Stimulated activated CD8-positive, alpha-beta memory T cell treated with anti-CD3 and anti-CD28 coated beads, Interleukin-15, amount 100 ng/mL, for 4 hours (primary cell): Measurements from ENCODE around the gene ARHGEF7.
"Not testable (repeated sequence)": the region's sequence is repeated elsewhere in the genome, so short reads cannot be mapped to it uniquely, and the experiment has no call there.

Experiments
- DNase-seq, 2 donors: peaks; one replicate each; pipeline ENCODE4 v3.0.0-alpha.2; 2020; ENCODE audit warnings: low read depth in 2 of 2

ARHGEF7 gene

DNA sequence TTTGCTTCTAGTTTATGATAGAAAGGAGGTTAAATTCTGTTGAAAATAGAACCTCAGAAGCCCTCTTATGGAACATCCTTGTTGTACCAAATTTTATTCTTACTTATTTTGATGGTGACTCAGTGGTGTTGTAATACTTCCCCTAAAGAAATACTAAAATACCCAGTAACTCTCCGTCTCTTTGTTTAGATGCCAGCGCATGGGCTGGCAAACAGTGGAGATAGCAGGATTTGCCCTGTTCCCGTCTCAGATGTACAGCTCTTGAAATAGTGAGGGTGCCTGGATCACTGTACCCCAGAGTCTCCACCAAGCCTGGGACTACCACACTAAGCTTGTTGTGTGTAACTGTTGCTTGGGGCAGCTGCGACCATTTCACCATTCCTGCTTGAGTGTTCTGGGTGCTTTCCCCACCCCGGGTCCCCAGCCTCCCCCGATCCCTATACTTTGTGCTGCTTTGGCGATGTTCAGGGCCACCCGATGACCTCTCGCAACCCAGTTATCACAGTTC, 138.3 kb downstream of the ARHGEF7 start:
- no peak for DNase-seq

DNA sequence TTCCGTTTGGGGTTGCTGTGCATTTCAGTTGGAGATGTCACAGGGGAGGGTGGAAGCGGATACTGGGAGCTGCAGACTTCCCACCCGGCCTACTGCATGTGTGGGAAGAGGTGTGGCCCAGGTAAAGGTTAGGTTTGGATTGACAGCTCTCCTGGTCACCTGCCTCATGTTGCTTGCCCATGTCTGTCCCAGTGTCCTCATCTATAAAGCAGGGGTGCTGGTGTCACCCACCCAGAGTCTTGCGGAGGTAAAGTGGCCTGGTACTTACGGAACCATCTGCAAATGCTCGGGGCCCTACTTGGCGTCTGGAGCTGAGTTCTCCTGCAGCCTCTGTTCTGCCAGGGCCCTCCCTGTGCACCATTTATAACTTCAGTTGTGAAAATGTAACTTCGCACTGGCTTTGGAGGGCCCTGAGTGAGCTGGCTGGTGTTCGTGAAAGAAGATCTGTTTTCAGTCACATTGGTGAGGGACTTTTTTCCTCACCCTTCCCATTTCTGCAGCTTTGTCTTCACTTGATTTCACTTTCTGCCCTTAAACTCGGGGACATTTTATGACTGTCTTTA, 140.2 kb downstream of the ARHGEF7 start:
- DNase-seq = no peak

DNA sequence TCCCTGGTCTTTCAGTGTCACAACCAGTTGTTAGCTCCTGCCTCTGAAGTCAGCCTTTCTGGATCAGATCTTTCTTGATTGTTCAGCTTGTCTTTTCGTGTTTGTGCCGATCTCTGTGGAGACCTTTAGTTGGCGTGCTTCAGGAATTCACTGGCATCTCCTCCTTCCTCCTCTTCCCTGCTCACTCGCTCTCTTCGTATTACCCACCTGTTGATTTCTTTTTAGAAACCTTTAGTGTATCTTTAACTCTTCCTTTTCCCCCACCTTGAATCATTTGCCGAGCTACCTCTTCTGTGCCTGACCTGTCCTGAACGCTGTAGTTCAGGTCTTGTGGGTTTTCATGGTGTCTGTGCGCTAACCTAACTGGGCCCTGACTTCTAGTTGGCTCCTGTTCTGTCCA, 141.3 kb downstream of the ARHGEF7 start:
- no peak for DNase-seq

DNA sequence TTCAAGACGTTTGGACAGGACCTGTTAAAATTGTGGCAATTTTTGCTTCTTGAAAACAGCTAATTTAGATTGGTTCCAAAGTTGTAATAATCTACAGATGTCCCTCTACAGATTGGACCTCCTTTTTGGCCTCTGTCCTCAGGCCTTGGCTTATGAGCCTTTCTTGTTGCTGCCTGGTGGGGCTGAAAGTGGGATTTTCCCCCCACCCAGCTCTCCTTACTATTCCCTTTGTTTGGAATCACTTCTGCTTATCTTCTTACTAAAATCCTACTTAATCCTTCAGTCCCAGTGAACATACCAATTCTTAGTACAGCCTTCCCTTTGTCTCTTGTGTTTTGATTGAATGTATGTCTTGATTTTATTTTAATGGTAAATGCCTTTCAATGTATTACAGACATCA, 141.8 kb downstream of the ARHGEF7 start:
- DNase-seq = no peak

DNA sequence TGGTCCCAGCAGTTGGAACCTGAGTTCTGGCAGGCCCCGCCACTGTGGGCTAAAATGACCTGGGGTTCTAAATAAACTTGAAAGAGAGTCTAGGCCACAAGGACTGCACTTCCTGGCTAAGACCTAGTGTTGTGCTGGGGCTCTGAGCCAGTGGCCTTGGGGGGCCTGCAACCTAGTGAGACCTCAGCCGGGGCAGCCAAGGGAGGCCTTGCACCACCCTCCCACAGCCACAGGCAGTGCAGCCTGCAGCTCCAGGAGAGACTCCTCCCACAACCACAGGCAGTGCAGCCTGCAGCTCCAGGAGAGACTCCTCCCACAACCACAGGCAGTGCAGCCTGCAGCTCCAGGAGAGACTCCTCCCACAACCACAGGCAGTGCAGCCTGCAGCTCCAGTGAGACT, 142.8 kb downstream of the ARHGEF7 start:
- not testable (repeated sequence) for DNase-seq

DNA sequence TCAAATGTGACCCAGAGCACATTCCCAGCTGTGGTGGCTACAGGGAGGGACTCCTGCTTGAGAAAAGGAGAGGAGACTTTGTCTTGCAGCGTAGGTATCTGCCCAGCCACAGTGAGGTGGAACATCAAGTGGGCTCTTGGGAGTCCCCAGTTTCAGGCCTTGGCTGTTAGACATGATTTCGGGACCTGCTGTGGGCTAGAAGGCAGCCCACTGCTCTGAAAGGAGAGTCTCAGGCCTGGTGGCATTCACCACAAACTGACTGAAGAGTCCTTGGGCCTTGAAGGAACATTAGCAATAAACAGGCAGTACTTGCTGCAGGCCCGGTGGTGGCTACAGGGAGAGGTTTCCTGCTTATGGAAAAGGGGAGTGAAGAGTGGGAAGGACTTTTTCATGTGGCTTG, 143.5 kb downstream of the ARHGEF7 start:
- DNase-seq = no peak

DNA sequence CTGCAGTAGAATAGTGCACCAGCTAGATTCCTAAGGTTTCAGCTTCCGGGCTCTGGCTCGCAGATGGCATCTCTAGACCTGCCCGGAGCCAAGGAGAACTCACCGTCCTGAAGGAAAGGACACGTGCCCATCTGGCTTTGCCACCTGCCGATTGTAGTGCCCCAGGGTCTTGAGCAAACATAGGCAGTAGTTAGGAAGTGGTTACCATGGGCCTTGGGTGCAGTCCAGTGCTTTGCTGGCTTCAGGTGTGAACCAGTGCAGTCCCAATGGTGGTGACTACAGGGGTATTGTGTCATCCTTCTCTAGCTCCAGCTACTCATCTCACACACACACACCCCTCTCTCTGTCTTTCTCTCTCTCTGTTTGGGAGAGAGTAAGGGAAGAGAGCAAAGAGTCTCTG, 143.9 kb downstream of the ARHGEF7 start:
- DNase-seq = no peak

DNA sequence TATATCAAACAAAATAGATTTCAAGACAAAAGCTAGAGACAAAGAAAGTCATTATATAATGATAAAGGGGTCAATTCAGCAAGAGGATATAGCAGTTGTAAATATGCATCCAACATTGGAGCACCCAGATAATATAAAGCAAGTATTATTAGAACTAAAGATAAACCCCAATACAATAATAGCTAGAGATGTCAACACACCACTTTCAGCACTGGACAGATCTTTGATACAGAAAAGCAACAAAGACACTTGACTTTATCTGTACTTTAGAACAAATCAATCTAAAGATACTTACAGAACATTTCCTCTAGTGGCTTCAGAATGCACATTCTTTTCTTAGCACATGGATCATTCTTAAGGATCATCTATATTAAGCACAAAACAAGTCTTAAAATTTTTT, 146.2 kb downstream of the ARHGEF7 start:
- no peak for DNase-seq

DNA sequence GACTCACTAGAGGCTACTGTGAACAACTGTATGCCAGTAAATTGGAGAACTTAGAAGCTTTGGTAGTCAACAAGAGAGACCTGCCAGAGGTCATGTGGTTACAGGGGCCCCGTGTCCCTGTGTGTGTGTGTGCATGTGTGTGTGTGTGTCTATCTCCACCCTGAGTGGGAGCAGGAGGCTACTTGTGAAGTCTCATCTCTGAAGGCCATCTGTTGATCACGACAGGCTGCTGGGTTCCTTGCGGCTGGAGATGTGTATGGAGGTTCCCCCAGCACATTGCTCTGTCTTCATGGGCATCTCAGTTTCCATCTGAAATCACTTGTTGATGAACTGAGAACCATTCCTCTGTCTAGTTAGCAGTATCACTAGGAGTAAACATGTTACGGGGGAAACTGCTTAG, 147.2 kb downstream of the ARHGEF7 start:
- DNase-seq = no peak

DNA sequence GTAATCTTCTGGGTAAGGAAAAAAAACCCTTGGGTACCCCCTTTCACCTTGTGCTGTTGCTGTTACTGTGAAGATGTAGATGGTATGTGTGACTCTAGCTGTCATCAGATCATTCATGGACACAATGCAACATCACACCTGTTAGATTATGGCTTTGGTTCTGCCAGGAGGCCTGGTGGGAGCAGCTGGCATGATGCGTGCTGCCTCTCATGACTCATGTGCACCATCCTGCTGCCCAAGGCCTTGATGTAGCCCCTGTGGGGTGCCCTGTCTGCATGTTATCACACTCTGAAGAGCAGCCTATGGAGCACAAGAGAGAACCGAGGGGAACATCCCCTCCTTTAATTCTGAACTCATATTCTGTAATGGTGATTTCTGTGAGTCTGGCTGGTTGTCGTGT, 147.6 kb downstream of the ARHGEF7 start:
- DNase-seq = no peak

DNA sequence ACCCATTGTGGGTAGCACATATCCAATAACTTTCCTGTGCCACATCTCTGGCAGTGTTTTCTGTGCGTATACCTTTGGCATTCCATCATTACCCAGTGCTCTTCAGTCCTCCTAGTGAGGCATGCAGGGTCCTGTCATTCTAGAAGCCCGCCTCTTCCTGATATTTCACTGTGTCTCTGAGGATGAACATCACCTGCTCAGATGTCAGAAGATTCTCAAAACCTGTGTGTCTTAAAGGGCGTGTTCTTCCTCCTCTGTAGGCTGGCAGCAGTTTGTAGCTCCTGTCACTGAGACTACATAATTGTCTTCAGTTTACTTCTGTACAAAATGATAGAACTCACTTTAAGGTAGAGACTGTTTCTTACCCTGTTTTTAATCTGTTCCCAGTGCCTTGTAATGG, 148.5 kb downstream of the ARHGEF7 start:
- no peak for DNase-seq

DNA sequence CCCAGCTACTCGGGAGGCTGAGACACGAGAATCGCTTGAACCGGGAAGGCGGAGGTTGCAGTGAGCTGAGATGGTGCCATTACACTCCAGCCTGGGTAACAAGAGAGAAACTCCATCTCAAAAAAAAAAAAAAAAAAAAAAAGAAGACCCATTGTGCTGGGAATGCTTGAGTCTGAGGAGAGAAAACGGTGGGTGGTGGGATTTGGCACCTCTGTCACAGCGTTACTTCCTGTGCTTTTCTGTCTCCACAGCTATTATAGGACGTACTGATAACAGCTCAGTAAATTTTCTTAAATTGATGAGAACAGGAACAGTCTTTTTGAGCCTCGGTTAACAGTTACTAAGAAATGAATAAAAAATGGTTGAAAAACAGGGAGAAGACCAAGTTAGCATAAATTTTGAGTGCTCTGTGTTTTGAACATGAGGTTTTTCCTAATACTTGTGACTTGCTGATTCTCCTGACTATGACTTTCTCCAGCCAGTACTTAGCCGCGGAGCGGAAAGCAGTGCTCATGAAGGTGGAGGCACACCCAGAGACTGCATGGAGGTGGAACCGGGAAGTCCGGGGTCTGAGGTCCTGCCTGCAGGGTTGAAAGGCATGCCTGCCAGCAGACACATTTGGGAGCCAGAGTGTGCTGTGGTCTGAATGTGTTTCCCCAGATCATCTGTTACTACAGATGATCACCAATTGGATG, 150.0 kb downstream of the ARHGEF7 start:
- no peak for DNase-seq

DNA sequence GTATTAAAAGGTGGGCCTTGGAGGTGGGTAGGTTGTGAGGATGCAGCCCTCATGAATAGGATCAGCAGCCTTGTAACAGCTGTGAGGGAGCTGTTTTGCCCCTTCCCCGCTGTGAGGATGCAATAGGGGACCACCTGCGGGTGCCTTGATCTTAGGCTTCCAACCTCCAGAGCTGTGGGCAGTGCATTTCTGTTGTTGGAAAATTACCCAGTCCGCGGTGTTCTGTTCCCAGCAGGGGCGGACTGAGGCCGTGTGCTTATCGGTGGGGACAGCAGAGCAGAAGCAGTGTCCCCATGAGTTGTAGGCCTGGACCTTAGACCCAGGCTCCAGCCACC, 150.6 kb downstream of the ARHGEF7 start:
- DNase-seq = no peak

DNA sequence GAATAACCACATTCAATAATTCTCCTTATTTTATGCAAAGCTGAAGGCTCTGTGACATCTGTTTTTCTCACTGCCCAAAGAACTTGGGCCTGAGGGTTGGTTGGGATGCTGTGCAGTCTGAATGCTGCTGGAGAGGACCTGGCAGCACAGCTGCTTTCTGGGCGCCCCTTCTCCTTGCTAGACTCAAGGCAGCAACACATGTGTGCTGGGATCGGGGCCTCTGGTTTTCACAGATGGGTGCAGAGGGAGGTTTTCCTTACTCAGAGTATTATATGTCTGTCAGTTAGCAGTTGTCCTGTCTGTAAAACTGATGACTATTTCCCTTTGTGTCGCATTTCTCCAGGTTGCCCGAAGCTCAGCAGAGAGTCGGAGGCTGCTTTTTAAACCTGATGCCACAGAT, 152.1 kb downstream of the ARHGEF7 start:
- no peak for DNase-seq

DNA sequence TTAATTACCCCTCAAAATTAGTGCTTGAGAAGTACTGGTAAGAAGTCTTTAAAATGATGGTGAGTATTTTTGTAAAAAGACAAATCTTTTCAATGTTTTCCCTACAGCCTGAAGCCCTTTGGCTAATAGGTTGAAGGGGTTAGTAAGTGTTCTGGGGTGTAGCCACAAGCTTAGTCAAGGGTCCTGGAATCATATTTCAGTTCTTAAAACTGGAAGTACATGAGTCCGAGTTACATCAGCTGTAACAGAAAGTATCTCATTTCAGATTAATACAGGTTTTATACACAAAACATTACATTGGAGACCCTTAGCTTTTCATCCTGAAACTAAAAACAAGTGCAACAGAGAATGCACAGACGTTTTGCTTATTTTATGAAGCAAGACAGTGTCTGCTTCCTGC, 152.7 kb downstream of the ARHGEF7 start:
- no peak for DNase-seq

DNA sequence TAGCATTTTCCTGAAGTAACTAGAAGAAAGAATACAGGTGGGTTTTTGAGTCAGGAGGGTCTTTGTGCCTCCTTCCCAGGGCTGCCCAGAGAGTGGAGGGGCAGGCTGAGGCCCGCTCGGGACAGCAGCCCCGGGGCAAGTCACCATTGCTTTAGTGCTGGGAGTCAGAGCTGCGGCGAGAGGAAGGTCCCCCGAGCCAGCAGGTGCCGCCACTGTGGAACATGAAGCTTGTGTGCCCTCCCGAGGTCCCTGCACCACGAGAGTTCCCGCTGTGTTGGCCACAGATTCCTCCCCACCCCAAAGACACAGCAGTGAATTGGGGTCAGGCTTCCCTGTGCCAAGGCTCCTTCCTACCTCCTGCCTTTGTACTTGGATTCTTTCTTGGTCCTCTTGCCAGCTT, 154.4 kb downstream of the ARHGEF7 start:
- DNase-seq = no peak

DNA sequence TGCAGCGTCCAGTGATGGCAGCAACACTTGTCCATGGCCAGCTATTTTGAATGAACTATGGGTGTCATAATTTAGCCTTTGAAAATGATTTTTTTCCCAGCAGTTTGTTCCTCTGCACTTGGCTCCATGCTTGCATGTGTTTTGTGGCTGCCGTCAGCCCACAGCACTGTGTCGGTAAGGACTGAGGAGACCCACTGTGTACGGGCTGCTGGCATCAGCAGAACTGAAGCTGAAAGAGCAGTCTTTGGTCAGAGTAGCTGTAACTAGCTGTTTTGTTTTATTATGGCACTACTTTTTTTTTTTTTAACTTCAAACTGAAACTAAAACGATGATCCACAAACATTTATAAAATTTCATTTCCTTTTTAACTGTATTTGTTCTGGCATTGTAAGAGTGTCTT, 155.0 kb downstream of the ARHGEF7 start:
- no peak for DNase-seq

DNA sequence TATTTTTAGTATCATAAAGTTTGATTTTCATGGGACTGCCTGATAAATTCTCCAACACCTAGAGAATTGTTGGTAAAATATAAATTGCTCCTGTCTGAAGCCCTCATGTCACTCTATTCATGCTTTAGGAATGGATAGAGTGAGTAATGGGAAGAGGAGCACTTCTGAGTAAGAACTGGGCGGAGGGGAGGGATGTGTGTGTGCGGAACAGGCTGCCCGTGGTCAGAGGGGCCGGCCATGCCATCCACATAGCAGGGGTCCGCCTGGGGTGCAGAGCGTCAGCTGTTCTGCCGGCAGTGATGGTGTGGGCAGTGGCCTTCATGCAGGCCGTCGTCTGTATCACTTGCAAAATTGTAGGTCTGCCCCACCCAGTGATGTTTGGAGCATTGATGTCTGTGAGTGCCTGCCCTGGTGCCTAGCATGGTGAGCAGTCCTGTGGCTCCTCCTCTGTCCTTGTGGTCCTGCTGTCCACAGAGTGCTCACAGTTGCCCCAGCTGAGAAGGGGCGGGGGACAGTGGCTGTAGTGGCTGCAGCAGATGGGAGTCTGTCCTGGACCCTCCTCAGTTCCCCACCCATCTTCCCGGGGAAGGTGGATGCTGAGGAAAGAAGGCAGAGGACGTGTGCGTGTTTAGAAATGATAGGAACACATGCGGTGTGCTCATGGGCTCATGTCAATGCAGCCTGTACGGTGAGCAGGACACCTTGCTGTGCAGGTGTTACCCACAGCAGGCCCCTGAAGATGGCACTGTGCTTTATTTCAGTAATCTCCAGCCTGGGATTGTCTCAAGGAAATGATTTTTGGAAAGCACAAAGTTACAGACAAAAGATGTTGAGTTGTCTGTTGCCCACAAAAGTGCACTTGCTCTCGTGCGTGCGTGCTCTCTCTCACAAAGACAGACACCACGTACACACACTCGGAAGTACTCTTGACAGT, 155.9 kb downstream of the ARHGEF7 start:
- no peak for DNase-seq

DNA sequence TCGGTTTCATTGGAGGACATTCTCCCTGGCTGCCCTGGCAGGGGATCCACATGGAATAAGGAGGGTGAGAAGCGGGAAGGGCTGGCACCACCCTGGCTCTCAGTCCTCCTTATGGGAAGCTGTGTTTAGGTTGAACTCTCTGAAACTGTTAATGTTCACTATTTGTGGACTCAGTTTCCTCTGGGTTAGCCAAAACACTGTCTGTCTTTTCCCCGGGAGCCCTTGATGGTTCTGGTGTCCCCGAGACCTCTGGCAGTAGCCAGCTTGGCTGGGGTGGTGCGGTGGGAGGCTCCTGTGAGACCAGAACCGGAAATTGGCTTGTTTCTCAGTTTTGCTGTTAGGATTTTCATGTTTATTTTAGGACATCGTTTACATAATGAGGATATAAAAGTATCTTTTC, 157.0 kb downstream of the ARHGEF7 start:
- DNase-seq = no peak

DNA sequence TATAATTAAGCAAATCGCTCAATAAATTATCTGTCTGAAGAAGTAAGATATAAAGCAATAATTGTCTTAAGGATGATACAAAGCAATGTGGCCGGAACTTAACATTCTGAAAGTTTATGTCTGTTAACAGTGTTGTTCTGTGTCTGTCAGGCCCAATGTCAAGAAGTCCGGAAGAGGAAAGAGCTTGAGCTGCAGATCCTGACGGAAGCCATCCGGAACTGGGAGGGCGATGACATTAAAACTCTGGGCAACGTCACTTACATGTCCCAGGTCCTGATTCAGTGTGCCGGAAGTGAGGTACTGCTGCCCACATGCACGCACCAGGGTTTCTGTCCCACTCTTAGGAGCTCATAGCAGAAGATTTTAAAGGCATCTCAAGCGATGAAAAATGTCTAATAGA, 160.3 kb downstream of the ARHGEF7 start:
- no peak for DNase-seq

DNA sequence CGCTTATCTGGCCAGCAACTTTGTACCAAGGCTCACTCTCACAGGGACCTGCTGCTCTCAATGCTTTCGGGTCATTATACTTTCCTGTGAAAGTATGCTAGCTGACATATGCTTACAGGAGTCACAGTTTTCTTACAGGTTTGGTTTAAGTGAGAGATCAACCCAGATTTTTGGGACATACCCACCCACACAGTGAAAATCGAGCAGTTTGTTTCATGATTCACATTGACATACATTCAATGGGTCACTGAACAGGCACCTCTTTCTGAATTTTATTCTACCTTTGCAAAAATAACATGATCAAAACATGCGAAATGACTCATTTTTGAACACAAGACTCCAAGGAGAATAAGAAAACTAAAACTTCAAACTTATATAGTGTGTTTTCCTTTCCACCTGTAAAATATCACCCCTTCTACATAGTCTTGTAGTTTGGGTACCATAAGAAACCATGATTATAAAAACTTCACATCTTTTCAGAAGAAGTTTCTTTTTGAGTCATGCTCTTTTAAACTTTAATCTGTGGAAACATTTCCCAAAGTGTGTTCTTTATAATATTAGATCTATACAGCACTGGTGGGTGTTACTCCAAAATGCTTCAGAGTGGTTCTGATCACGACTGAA, 161.0 kb downstream of the ARHGEF7 start:
- no peak for DNase-seq

DNA sequence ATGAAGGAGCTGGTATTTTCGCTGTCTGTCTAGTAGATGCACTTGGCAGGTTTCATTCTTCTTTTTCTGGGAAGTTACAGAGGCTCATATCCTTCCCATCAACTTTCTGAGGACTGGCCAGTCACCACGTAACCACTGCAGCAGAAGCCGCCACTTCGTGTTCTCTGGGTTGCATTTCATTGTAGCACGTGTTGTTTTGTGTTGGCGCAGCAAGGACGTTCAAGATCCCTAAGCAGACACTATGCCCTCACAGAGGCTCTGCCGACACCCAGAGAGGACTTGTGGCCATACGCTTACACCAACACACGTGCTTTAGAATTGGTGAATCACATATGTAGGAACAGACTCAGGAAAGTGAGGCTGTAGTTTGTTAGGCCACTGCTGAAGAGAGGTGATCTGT, 163.1 kb downstream of the ARHGEF7 start:
- DNase-seq = no peak
